CD4-positive, alpha-beta T cell treated with Interleukin-15 for 4 hours (primary cell): Measurements from ENCODE around the gene THOP1.

Experiments used
- DNase-seq: peaks from one replicate; pipeline ENCODE4 v3.0.0-alpha.2; 2020; ENCODE audit warnings: low spot score

THOP1 gene

GRCh38 chr19:2785244-2785997 lies at the start of gene THOP1:
THOP1 (plus strand) TSS chr19:2785503; CDS start chr19:2785663, 160 bp downstream.
- DNase-seq, result peak; percentile 97

GRCh38 chr19:2736550-2737190 lies 48.6 kb upstream of the THOP1 start:
- no peak for DNase-seq

GRCh38 chr19:2739602-2740313 lies 45.5 kb upstream of the THOP1 start, which contains the start of gene SLC39A3:
SLC39A3 (minus strand) TSS chr19:2740017; CDS start chr19:2737257, 2,760 bp downstream.
- DNase-seq, result peak; percentile 100

DNA sequence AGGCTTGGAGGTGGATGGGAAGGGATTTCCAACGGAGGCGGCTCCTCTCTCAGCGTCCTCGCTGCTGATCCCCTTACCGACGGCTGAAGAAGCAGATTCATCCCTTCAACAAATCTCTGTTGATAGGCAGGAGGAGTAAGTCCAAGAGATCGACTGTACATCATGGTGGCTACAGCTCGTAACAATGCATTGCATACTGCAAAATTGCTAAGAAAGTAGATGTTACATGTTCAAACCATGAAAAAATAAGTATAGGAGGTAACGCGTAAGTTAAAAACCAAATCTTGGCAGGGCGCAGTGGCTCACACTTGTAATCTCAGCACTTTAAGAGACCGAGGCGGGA lies 45.0 kb upstream of the THOP1 start:
- no peak for DNase-seq

GRCh38 chr19:2743099-2743498 lies 42.2 kb upstream of the THOP1 start:
- no peak for DNase-seq

- no peak for DNase-seq
Observed at GRCh38 chr19:2744113-2744512, 41.2 kb upstream of the THOP1 start.

GRCh38 chr19:2747349-2747748 lies 38.0 kb upstream of the THOP1 start:
- DNase-seq, result no peak

- DNase-seq, result no peak
Observed at GRCh38 chr19:2750808-2751437, 34.4 kb upstream of the THOP1 start.

- DNase-seq, result no peak
Observed at GRCh38 chr19:2751438-2751830, 33.9 kb upstream of the THOP1 start.

DNA sequence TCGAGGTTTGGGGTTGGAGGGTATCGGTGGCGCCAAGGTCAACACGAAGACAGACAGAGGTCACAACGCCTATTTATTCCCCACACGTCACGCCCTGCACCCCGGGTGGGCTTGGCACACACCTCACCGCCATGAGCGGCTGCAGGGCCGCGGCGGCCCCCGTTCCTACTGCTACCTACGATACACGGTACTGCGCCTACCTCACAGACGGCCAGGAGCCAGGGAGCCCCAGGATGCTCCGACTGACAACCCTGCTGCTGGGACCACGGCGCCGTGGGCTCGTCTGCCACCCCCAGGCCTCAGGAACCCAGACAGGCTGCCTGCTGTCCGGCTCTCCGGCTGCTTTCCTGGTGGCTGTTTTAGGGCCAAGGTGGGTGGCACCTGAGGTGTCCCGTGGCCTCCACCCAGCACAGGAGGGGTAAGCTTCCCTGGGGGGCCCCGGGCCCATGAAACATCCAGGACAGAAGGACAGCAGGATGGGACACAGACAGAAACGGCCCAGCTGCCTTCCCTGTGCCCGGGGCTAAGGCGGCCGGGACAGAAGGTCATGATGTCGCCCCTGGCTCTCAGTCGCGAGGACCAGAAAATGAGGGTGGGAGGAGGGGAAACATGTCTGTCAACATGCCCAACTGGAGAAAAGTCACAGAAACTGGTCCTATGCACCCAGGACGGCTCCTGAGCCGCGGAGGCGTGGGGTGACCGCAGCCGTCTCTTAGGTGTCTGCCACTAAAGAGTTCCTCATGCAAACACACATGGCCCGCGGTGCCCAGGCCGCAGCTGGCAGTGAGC lies 30.4 kb upstream of the THOP1 start:
- no peak for DNase-seq

- DNase-seq, result no peak
Observed at GRCh38 chr19:2755448-2755705, 29.9 kb upstream of the THOP1 start.

- no peak for DNase-seq
Observed at GRCh38 chr19:2755811-2756210, 29.5 kb upstream of the THOP1 start.

DNA sequence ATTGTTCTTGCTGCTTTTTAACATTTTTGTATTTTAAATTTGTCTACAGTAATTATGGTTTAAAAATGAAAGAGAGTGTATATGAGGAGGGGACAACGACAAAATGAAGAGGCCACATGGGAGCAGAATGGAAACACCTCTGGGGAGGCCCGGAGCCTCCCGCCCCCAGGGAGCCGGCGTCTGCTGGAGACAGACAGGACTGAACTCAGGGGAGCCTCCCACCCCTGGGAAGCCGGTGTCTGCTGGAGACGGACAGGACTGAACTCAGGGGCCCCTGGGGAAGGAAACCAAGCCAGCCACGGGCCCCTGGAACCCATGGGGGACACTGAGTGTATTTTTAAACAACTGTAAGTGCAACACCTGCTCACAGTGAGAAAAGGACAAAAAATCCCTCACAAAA lies 28.8 kb upstream of the THOP1 start:
- no peak for DNase-seq

GRCh38 chr19:2756921-2757881 lies 28.1 kb upstream of the THOP1 start:
- DNase-seq, result no peak

DNA sequence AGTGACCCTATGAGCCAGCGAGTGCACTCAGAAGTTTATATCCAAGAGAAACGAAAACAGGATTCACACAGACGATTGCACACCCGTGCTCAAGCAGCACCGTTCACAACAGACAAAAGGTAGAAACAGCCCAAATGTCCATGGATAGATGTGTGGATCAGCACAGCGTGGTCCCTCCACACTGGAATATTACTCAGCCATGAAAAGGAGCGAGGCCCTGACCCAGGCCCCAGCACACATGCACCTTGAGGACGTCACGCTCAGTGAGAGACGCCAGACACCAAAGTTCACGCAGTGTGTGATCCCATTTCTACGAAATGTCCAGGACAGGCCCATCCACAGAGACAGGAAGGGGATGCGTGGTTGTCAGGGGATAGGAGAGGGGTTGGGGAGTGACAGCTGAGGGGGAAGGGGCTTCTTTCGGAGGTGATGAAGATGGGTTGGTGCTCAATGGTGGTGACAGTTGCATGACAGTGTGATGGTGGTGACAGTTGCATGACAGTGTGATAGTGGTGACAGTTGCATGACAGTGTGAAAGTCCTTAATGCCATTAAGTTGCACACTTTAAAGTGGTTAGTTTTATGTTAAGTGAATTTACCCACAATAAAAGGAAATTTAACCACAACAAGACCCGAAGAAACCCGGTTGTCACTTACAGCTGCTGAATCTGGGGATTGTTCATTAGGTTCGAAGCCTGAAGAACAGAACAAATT lies 26.5 kb upstream of the THOP1 start:
- DNase-seq, result no peak

- DNase-seq, result no peak
Observed at GRCh38 chr19:2759362-2759761, 25.9 kb upstream of the THOP1 start.

DNA sequence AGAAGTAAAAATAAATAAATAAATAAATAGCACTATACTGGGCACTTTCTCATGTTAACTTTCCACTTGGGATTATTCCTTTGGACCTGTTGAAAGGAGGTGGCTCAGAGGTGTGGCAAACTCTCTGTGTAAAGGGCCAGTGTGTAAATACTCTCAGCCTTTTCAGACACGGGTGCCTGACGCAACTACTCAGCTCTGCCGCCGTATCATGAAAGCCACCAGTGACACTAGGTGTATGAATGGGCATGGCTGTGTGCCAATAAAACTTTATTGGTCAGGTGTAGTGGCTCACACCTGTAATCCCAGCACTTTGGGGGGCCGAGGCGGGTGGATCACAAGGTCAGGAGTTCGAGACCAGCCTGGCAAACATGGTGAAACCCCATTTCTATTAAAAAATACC lies 25.3 kb upstream of the THOP1 start:
- DNase-seq, result no peak

- no peak for DNase-seq
Observed at GRCh38 chr19:2761309-2761677, 24.0 kb upstream of the THOP1 start.

DNA sequence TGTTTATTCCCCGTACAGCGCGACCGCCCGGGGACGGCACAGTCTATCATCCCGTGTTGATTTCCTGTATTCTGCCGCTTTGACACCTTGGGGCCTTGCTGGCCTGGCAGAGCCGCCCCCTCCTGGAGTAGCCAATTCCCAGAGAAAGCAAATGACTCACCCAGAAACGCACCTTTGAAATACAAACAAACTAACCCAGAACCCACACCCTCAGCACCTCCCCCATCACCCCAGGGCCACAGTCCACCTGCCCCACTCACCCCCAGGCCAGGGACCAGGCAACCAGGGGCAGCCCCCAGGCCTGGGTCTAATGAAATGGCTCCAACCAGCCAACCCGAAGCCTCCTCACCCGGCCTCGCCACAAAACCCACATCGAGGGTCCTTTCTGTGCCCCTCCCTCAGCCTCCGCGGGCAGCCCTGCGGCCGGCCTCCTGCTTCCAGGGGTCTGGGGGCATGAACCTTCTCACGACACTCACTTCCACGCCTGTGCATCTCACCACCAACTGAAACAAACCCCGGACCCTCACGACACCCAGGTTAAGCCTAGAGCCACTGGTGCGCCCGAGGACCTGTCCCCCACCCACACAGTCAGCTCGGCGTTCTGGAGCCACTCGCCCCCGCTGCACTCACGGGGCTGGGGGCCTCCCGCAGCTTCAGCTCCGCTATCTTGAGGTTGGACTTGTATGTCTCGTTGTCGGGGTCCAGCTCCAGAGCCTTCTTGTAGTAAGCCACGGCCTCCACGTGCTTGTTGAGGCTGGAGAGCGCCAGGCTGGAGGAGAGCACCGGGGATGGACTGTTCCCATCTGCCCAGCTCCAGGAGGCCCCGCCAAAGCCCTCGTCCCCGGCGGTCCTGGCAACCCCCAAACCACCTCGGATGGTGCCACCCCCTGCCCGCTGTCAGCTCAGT lies 23.2 kb upstream of the THOP1 start:
- DNase-seq, result no peak
